Measurements from ENCODE around the gene TYSND1. TPM values are rescaled to one million over a fixed set of nuclear protein-coding genes. Genes with fewer than 3 reads are reported as not detected.

Gene TYSND1
- total RNA-seq, 1 donor from 2014 or later: 16.0 TPM

DNA sequence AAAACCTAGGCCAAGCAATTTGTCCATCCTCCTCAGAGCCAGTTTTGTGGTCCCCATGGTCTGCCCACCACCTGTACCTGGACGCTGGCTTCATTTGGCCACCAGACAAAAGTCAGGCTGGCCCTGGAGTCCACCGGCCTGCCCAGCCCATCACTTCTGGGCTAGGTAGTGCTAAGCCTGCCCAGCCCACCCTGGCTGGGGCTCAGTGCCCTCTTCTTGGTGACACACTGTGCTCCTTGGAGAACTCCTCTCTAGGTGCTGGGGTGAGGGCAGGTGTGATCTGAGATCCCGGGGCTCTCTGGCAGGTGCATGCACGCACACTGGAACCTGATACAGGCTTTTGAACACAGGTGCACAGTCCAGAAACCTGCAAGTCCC lies 15.0 kb downstream of the TYSND1 start:
- peak; percentile 4 for ATAC-seq

DNA sequence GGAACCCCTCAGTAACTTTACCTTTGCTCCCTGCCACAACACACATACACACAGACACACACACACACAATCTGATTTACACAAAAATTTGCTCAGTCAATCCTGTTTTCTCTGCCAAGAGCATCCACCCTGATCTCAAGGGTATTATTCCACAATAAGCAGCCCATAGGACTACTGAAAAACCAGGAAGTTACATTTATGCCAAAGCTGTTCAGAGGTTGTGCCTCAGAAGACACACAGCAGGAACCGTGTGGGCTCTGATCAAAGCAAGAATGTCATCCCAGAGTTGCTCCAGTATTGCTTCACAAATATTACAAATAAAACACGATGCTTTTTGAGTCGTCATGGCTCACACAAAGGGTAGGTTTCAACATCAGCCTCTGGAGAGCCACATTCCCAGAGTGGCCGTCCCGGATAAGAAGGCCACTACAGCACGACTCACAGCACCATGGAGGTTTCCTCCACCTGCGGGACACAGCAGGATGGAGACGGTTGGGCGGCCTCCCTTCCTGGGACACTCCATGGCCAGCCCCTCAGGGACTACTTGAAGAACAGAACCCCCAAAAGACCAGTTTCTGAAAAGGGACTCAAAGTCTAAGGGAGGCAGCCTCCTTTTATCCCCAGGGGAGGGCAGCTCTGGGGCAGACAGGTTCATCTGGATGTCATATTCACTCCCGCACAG lies 15.5 kb downstream of the TYSND1 start:
- ATAC-seq: peak; percentile 12

DNA sequence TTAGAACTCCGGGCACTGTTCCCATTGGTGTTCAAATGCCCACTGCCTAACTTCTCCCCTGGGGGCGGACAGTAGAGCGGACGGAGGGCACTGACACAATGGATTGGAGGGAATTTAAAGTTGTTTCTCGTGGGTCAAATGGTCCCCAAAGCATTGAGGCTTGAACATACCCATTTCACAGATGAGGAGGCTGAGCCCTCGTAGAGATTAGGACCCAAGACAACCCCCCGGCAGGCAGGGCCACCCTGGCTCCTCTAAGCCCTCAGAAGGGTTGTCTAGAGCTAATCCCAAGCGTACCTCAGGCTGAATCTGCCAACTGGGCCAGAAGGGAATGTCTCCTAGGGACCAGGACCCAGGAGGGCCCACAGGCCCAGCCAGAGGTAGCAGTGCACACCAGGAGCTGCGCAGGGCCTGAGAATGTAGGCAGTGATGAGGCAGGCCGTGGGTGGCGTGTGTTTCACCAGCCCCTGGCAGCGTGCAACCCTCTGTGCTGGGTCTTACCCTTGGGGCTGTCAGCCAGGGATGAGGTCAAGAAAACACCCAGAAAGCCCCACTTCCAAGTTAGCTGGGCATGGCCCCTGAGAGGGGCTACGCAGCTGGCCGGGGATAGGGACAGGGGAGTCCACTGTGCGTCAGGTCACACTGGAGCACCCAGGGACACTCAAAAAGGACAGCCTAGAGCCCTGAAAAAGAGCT lies 19.7 kb downstream of the TYSND1 start:
- no peak for ATAC-seq

DNA sequence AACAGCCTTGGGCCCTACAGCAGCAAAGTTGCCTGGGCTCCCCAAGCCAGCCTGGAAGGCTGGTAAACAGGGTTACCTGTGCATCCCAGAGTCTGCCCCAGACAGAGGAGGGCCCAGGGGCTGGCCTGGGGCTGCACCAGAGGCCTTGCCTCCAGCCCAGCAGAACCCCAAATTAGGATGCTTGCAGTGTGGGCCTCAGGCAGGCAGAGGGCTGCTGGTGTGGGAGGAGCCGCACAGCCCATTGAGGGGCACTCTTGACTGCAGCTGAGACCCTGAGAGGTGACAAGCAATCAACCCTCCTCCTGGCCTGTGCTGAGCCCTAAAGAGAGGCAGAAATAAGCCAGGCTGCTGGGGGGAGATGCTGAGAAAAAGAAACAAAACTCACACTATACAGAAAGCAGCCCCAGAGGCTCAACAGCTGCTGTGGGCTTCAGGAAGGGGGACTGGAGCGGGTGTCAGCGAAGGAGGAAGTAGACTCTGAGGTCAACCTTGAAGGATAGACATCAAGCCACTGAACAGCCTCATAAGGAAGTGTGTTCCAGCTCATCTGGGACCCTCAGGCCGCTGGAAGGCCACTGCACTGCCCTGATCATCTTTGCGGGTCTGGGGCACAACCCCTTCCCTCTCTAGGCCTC lies 20.5 kb downstream of the TYSND1 start:
- ATAC-seq: no peak

DNA sequence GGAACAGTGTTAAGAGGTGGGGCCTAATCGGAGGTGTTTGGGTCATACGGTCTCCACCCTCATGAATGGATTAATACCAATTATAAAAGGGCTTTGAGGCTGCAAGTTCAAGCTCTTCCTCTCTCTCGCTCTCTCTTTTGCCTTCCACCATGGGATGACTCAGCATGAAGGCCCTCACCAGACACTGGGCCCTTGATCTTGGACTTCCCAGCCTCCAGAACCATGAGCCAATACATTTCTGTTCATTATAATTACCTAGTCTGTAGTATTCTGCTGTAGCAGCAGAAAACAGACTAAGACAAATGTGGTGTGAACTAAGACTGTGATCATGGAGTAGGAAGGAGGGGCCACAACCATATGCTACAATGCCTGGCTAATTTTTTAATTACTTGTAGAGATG lies 21.6 kb downstream of the TYSND1 start:
- no peak for ATAC-seq

DNA sequence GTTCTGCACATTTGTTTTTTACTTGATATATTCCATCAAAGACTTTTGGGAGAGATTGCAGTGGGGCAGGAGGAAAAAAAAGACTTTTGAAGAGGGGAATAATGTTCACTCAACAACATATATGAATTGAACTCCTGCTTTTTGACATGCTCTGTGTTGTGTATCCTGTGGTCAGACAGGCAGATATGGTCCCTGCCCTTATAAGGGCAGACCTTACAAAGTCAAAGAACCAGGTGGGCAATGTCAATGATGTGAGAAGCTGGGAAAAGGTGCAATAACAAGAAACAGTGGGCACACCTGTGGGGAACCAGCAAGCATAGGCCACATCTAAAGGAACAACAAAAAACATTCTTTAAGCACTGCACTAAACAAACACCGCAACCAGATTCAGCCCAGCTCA lies 22.1 kb downstream of the TYSND1 start:
- ATAC-seq: no peak

DNA sequence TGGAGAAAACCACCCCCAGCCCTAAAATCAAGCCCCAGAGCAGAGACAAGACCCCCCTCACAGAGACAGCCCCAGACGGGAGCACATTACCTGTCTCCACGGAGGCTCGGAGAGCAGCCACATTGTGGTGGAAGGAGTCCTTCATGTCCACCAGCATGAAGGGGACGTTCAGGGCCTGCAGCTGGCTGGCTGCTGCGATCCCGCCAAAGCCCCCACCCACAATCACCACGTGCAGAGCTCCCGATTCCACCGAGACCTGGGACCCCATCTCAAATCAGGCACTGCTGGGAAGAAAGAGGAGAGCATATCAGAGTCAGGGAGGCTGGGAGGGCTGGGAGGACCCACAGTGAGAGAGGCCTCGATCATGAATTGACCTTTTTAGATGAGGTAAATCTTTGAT lies 22.7 kb downstream of the TYSND1 start:
- no peak for ATAC-seq

DNA sequence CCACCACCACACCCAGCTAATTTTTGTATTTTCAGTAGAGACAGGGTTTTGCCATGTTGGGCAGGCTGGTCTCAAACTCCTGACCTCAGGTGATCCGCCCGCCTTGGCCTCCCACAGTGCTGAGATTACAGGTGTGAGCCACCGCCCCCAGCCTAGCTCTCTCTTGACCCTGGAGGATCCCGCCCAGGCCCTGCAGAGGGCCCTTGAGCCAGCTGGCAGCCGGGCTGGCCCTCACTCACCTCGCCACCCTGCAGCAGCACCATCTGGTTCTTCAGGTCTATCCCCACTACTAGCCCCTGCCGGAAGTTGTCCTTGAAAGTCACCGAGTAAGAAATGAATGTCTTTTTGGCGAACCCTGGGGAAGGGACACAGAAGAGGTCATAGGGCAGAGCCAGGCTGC lies 23.3 kb downstream of the TYSND1 start:
- ATAC-seq: peak; percentile 41

DNA sequence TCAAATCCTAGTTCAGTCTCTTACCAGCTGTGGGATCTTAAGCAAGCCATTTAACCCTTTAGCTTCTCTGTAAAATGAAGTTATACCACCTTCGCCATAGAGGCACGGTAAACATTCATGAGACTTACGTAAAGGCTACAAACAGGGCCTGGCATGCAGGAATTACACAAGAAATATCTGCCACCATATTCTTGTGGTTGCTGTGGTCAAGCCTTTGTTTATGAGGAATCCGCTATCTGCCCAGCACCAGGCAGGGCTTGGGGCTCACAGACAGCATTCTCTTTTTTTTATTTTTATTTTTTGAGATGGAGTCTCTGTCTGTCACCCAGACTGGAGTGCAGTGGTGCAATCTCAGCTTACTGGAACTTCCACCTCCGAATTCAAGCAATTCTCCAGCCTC lies 23.8 kb downstream of the TYSND1 start:
- ATAC-seq: no peak

DNA sequence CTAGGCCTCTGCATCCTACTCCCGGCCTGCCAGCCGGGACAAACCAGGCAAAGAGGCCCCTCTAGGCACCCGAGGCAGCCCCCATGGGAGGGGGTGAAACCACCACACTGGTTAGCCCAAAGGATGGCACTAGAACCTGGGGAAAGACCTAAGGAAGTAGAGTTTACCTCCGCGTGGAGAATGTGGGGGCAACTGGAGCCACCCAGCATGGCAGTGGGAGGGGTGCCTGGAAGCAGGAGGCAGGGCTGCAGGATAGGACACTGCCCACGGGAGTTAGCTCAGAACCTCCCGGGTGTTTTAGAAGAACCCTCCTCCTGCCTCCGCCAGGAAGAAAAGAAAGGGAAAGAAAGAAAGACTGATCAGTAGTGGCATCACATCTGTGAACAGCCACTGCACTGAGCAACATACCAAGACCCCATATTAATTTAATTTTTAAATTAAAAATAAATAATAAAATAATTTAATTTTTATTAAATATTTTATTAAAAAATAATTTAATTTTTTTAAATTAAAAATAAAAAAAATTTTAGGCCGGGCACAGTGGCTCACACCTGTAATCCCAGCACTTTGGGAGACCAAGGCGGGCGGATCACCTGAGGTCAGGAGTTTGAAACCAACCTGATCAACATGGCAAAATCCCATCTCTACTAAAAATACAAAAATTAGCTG lies 25.1 kb downstream of the TYSND1 start:
- ATAC-seq: no peak

DNA sequence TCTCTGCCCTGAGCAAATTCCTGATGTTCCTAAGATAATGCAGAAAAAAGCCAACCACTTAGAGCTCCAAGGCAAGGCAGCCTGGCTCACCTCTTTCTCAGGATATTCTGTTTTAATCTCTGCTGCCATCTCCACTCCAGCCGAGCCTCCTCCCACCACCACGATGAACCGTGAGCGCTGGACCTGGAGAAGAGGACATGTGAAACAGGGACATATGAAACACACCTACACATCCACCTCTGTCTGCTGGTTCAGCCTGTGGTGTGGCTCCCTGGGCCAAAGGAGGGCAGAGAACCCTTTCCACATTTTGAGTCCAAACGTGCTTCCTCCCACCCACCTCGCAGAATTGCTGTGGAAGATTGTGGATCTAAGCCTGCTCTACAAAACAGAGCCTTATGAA lies 26.1 kb downstream of the TYSND1 start:
- no peak for ATAC-seq

DNA sequence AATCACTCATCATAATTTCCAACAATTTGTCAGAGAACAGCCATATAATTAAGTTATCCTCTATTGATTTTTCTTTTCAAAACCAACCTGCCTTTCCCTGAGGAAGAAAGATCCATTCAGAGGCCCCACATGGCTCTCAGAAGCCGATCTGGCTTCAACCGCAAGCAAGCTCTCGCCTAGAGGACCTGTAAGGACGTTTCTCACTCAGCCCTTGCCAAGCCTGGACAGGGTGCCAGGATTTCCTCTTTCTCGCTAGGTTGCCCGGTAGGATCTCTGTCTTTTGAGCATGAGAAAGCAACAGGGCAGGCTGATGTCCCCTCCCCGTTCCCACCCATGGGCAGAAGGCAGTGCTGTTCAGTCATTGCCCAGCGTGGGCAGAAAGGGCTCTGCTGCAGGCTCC lies 26.9 kb downstream of the TYSND1 start:
- ATAC-seq: no peak

DNA sequence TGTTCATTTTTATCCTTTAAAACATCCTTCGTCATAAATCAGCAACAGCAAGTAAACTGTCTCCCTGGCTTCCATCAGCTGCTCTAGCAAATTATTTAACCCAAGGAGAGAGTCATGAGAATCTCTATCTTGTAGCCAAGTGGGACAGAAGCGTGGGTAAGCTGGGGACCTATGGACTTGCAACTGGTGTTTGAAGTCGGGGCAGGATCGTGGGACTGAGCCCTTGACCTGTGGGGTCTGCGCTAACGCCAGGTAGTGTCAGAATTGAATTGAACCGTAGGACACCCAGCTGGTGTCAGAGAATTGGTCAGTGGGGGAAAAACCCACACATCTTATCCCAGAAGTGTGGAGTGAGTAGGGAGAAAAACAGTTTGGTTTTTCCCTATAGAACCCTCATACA lies 27.3 kb downstream of the TYSND1 start:
- ATAC-seq: no peak

DNA sequence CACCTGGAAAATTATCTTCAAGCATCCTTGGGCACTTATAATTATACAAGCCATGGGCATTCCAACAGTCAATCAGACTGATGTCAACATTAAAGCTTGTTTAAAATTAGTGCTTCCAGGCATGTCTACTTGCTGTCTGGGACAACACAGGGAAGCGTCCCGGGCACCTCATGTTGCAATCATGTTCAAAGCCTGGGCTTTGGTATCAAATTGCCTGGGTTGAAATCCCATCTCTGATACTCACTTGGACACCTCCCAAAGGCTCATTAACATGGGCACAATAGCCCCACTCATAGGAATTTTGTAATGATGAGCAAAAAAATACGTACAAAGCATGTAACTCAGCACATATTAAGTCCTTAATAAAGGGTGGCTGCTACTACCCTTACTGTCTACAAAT lies 28.3 kb downstream of the TYSND1 start:
- no peak for ATAC-seq

DNA sequence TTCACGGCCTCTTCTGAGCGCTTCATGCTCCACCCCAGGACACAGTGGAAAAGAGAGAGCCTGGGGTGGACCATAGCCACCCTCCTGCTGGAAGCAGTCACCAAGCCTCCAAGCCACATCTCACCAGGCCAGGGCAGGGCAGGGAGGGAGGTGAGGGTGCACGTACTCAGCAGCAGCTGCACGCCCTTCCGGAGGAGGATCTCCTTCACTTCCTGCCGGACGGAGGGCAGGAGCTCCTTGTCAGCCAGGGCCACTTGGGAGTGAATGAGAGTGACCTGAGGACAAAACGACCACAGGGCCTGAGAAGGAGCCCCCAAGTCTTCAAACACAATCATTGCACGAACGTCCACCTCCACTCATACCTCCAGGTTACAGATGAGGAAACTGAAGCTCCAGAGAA lies 28.9 kb downstream of the TYSND1 start:
- ATAC-seq: no peak

DNA sequence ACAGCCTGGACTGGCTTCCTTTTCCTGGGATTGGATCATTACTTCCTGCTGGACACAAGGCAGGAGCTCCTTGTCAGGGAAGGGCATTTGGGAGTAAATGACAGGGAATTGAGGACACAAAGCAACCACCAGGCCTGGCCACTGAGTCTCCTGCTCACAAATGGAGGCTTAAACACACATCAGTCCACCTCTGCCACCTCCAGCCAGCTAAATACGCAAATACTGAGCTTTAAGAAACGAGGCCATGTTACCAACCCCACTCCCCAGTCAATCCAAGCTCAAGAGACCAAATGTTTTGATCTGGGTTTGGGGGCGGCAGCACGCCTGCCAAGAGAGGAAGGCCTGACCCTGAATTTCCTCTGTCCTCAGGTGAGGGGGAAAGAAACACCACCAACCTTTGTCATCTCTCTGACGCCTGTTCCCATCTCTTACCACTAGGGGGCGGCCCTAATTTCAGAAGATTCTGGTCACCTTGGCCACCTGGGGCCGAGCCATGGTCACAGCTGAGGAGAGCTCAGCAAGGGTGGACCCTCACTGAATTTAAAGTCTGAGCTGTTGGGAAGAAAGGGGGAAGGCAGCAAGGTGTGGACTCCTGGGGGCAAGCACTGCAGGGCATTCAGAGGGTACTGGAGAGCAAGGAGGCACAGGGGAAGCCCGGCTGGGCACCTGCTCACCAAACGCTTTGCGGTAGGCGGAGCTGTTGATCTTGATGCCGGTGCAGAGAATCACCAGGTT lies 30.4 kb downstream of the TYSND1 start:
- peak; percentile 51 for ATAC-seq

DNA sequence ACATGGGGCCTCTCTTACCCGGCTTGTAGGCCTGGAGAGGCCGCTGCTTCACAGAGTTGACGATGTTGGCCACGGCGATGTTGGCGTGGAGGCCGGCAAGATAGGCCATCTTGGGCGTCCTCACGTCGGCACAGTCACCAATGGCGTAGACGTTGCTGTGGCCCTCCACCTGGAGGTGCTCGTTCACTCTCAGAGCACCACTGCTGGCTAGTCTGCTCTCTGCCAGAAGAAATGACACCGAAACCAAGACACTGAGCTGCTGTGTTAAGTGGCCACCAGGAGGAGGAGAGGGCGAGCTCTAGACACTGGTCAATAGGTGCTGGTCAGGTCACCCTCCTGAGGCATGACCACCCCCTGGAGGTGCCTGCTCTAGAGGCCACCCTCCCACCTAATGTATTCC lies 31.6 kb downstream of the TYSND1 start:
- no peak for ATAC-seq

DNA sequence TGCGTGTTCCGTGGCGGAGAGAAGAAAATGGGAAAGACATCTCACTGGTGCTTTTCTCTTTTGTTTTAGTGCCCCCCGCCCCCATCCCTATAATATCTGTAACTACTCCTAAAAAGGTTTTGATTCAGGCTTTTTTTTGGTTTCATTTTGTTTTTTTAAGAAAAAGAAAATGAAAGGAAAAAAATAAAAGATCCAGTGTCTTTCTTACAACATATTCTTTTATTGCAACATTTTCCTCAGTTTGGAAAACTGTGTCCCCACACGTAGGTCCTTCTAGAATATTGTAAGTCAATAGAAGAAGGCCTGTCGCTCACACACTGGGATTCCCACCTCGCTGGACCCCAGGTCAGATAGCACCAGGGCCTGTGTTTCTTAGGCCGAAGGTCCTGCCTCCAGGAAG lies 34.4 kb downstream of the TYSND1 start:
- no peak for ATAC-seq

DNA sequence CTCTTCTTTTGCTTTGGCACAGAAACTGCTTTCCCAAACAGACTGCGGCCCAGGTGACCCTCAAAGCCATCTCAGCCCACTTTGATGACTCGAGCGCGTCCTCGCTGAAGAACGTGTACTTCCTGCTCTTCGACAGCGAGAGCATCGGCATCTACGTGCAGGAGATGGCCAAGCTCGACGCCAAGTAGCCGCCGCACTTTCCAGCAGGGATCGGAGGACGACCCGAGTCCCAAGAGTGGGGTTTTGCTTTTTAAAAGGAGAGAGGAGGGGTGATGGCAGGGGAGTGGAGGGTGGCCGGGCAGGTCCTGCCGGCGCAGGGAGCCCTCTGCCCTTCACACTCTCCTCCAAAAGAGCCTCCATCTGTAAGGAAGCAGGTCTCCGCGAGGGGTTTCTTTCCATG lies 35.0 kb downstream of the TYSND1 start:
- ATAC-seq: no peak

DNA sequence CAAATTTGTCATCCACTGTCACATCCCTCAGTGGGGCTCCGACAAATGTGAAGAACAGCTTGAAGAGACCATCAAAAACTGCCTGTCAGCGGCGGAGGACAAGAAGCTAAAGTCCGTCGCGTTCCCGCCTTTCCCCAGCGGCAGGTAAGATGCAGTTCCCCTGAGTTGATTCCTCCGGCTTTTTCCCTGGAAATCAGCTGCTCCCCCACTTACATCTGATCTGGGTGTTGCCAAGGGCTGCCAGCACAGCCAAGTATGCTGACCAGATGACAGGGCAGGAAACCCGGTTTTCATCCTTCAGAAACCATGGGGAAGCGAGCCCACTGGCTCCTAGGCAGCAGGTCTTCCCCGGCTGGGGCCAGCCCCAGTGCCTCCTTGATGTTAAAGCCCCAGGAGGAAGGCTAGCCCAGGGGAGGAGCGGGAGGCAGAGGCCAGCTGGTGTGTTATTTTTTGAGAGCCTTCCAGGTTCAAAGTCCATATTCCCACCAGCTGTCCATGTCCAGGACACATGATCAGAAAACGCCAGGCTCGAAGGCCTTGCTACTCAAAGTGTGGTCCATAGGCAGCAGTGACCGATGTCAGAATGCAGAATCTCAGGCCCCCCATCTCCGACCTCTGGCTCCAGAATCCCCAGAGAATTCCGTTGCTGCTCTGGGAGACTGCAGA lies 37.3 kb downstream of the TYSND1 start:
- no peak for ATAC-seq

DNA sequence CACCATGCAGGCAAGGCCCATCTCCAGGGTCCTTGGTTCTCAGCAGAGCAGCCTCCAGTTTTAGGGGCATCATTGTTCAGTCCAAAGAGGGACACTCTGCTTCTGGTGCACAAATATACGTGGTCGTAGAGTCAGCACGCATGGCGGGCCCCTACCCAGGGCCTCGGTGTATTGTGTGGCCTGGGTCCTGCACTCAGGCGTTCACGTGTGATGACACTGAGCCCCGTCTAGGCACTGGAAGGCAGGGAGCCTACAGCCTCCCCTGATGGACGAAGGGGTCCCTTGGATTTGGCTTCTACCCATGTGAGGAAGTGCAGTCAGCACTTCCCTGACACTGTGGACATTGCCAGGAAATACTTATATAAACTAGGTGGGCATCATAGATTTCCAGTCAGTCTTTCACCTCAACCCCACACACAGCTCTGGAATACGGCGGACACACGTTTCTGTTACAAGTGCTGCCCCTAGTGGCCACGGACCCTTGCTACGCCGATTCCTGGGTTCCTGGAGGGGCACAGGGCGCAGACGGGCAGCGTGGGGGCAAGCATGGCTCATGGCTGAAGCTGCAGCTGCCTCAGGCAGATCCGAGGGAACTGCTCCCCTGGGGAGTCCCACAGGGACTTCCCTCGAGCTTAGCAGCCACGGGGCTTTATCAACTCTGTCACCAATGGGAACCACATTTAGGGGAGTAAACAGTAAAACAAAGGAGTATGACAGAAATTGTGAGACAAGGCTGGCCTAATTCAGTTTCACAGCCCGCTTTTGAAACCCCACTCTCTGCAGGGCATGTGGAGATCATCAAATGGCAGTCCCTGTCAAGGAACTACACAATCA lies 39.3 kb downstream of the TYSND1 start:
- ATAC-seq: no peak

Data from esophagus mucosa (tissue), 1 donor.